HCT116 (cell line): ENCODE data around the gene TMF1.

ENCODE experiments used
- CBX3 ChIP-seq: IDR thresholded peaks from 2 replicates; pipeline ENCODE4 v1.6.1; 2012; ENCODE audit warnings: low read depth
- CEBPB ChIP-seq: IDR thresholded peaks from 2 replicates; pipeline ENCODE4 v1.6.1; 2012; ENCODE audit warnings: low read depth
- JUND ChIP-seq: IDR thresholded peaks from 2 replicates; pipeline ENCODE4 v1.6.1; 2012
- RAD21 ChIP-seq: IDR thresholded peaks from 2 replicates; pipeline ENCODE4 v1.6.1; 2012; ENCODE audit warnings: low read depth, mild to moderate bottlenecking
- SIN3A ChIP-seq: IDR thresholded peaks from 2 replicates; pipeline ENCODE4 v1.6.1; 2012; ENCODE audit warnings: low read depth
- TF ChIP-seq, protein P1 (sequence below), 3 experiments: fragments of 200-600 bp in 1 of 3; sonication (generic) in 1 of 3; IDR thresholded peaks in 2 of 3; conservative IDR thresholded peaks in 1 of 3; 2 replicates each; pipeline ENCODE4 v1.5.1; 2012 to 2017; ENCODE audit warnings: low read depth in 2 of 3, low read length in 2 of 3, antibody characterized with exemption in 1 of 3, borderline replicate concordance in 1 of 3, control low read depth in 1 of 3, mild to moderate bottlenecking in 1 of 3, mixed read lengths in 1 of 3, mixed run types in 1 of 3, moderate library complexity in 1 of 3; ENCODE audit not compliant: insufficient read depth in 1 of 3

DNA sequence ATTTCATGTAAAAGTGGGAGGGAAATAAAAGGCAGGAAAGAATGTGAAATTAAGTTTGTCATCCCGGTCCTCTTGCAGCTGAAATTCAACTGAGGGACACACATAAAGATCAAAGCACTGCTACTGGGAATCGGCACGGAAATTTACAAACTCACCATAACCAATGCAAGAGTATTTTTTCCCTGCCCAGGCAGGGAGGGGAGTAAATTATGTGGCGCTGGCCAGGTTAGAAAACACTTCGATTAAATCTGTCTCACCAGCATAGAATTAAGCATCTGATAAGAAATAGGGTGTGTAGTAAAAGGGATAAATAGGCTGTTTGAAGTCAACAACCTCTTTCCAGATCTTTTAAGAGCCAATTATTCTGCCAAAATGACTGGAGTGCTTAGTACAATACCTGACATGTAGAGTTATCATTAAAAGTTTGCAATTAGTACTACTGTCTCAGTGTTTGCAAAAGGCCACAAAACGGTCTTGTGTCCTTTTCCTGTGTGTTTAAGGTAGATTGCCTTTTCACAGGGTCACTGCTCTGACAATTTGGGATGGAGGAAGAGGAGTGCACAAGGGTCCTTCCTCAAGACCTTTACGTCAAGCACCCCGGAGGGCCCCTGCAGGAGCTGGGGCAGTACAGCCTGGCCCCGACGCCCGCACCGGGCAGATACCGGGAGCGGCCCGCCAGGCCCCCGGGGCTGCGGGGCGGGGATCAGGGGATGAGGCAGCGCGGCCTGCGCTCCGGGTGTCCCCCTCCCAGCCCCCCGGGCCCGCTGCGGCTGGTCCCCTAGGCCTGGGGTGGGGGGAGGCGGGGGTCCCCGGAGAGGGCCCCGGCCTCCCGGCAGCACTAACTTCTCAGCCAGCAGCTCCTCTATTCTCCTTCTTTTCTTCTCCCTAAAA lies 27.4 kb upstream of the TMF1 start:
- TF ChIP-seq CBX3 (no peak), RAD21 (no peak), CEBPB (no peak), SIN3A (no peak; the same call in 1 of the 2 replicates), JUND (no peak)
- TF ChIP-seq, protein P1, sequence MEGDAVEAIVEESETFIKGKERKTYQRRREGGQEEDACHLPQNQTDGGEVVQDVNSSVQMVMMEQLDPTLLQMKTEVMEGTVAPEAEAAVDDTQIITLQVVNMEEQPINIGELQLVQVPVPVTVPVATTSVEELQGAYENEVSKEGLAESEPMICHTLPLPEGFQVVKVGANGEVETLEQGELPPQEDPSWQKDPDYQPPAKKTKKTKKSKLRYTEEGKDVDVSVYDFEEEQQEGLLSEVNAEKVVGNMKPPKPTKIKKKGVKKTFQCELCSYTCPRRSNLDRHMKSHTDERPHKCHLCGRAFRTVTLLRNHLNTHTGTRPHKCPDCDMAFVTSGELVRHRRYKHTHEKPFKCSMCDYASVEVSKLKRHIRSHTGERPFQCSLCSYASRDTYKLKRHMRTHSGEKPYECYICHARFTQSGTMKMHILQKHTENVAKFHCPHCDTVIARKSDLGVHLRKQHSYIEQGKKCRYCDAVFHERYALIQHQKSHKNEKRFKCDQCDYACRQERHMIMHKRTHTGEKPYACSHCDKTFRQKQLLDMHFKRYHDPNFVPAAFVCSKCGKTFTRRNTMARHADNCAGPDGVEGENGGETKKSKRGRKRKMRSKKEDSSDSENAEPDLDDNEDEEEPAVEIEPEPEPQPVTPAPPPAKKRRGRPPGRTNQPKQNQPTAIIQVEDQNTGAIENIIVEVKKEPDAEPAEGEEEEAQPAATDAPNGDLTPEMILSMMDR (IDR thresholded peaks at IDR 0.05 in 2 of 3, conservative IDR thresholded peaks at IDR 0.05 in 1 of 3; ENCODE audit: borderline replicate concordance in 1 of 3, insufficient read depth in 1 of 3, low read depth in 2 of 3, low read length in 2 of 3) = no peak
